ENCODE measurements around the gene DIAPH3.
A peak's percentile ranks its signal among the peaks of the same experiment; 100 is the strongest.

The DIAPH3 gene

GRCh38 chr13:59782696-59783095 is 381.0 kb downstream of the DIAPH3 start:
- DNase-seq: no peak

- no peak for DNase-seq
Observed at GRCh38 chr13:59780058-59780457, 383.7 kb downstream of the DIAPH3 start.

GRCh38 chr13:59776924-59777690 is 386.6 kb downstream of the DIAPH3 start:
- no peak for DNase-seq

- DNase-seq: no peak
Observed at GRCh38 chr13:59774491-59774971, 389.2 kb downstream of the DIAPH3 start.

GRCh38 chr13:59771272-59771671 is 392.5 kb downstream of the DIAPH3 start:
- DNase-seq: no peak

GRCh38 chr13:59770451-59770850 is 393.3 kb downstream of the DIAPH3 start:
- no peak for DNase-seq

- no peak for DNase-seq
Observed at GRCh38 chr13:59766236-59766635, 397.5 kb downstream of the DIAPH3 start.

- DNase-seq: no peak
Observed at GRCh38 chr13:59755632-59756290, 408.0 kb downstream of the DIAPH3 start.

- DNase-seq: no peak
Observed at GRCh38 chr13:59754411-59754810, 409.3 kb downstream of the DIAPH3 start.

GRCh38 chr13:59750860-59751259 is 412.9 kb downstream of the DIAPH3 start:
- DNase-seq: peak in 40 of 51 donors; percentile 1 to 80 (median 40)

- DNase-seq: no peak
Observed at GRCh38 chr13:59748046-59748445, 415.7 kb downstream of the DIAPH3 start.

- no peak for DNase-seq
Observed at GRCh38 chr13:59747529-59747928, 416.2 kb downstream of the DIAPH3 start.

- no peak for DNase-seq
Observed at GRCh38 chr13:59746291-59746962, 417.3 kb downstream of the DIAPH3 start.

GRCh38 chr13:59745392-59745788 is 418.3 kb downstream of the DIAPH3 start:
- no peak for DNase-seq

GRCh38 chr13:59744747-59745391 is 418.9 kb downstream of the DIAPH3 start:
- DNase-seq: no peak

- no peak for DNase-seq
Observed at GRCh38 chr13:59743195-59743594, 420.5 kb downstream of the DIAPH3 start.

- no peak for DNase-seq
Observed at GRCh38 chr13:59742467-59742866, 421.3 kb downstream of the DIAPH3 start.

GRCh38 chr13:59738921-59739320 is 424.8 kb downstream of the DIAPH3 start:
- no peak for DNase-seq

- no peak for DNase-seq
Observed at GRCh38 chr13:59734393-59734792, 429.3 kb downstream of the DIAPH3 start.

- no peak for DNase-seq
Observed at GRCh38 chr13:59733744-59734143, 430.0 kb downstream of the DIAPH3 start.

- DNase-seq: no peak
Observed at GRCh38 chr13:59730026-59730425, 433.7 kb downstream of the DIAPH3 start.
